Smooth muscle cell (in vitro differentiated cells): ENCODE results near the gene ZACN. TPM values are rescaled to one million over a fixed set of nuclear protein-coding genes. Genes with fewer than 3 reads are reported as not detected.
"Not testable (repeated sequence)": the region's sequence is repeated elsewhere in the genome, so short reads cannot be mapped to it uniquely, and the experiment has no call there.

Source experiments
- DNase-seq: peaks from one replicate; lab custom pipeline; 2025; ENCODE audit not compliant: unreplicated experiment; lab: John Stamatoyannopoulos, UW
- H2AFZ ChIP-seq: fragments of 200-600 bp; sonication (generic); 2 replicates; pipeline ENCODE4 v1.6.0; 2016; ENCODE audit warnings: antibody characterized with exemption, low read depth, mild to moderate bottlenecking
- H3F3A ChIP-seq: fragments of 200-600 bp; sonication (generic); 2 replicates; pipeline ENCODE4 v1.6.0; 2017; ENCODE audit warnings: antibody characterized with exemption, low read depth
- H3K27ac ChIP-seq: fragments of 200-600 bp; sonication (generic); 2 replicates; pipeline ENCODE4 v1.5.1; 2016; ENCODE audit warnings: low read depth, mild to moderate bottlenecking
- H3K27me3 ChIP-seq: fragments of 200-600 bp; sonication (generic); 2 replicates; pipeline ENCODE4 v1.6.1; 2016; ENCODE audit warnings: low read depth, mild to moderate bottlenecking
- H3K36me3 ChIP-seq: fragments of 200-600 bp; sonication (generic); 2 replicates; pipeline ENCODE4 v1.5.1; 2016; ENCODE audit warnings: low read depth
- H3K4me1 ChIP-seq: fragments of 200-600 bp; sonication (generic); 2 replicates; pipeline ENCODE4 v1.5.1; 2016; ENCODE audit warnings: low read depth
- H3K4me2 ChIP-seq: fragments of 200-600 bp; sonication (generic); 2 replicates; pipeline ENCODE4 v1.6.0; 2016; ENCODE audit warnings: mild to moderate bottlenecking
- H3K4me3 ChIP-seq: fragments of 200-600 bp; sonication (generic); 2 replicates; pipeline ENCODE4 v1.5.1; 2016; ENCODE audit warnings: mild to moderate bottlenecking
- H3K79me2 ChIP-seq: fragments of 200-600 bp; sonication (generic); 2 replicates; pipeline ENCODE4 v1.6.0; 2016; ENCODE audit warnings: low read depth, mild to moderate bottlenecking
- H3K9ac ChIP-seq: fragments of 200-600 bp; sonication (generic); 2 replicates; pipeline ENCODE4 v1.6.0; 2016; ENCODE audit warnings: low read depth
- H3K9me3 ChIP-seq: fragments of 200-600 bp; sonication (generic); replicated peaks from 2 replicates; pipeline ENCODE4 v1.5.1; 2016; ENCODE audit warnings: low read depth
- H4K20me1 ChIP-seq: fragments of 200-600 bp; sonication (generic); 2 replicates; pipeline ENCODE4 v1.6.0; 2016; ENCODE audit warnings: low read depth
- CTCF ChIP-seq: fragments of 200-600 bp; sonication (generic); IDR thresholded peaks from 2 replicates; pipeline ENCODE4 v1.5.1; 2017; ENCODE audit warnings: borderline replicate concordance, mild to moderate bottlenecking, antibody characterized with exemption; ENCODE audit not compliant: insufficient read depth, poor library complexity, severe bottlenecking
- WGBS: methylation state at CpG from one replicate; pipeline ENCODE4 v1.1.7; 2016; ENCODE audit warnings: low lambda C conversion rate; 5-methylcytosine and 5-hydroxymethylcytosine counted together
- polyA plus RNA-seq: library from polyadenylated mRNA; unstranded; fragments of >200 nt; fragmentation: Nextera tagmentation; extraction: Ambion mirVana; gene quantifications from 2 replicates; pipeline ENCODE4 v1.2.1, GENCODE V29; 2016
- total RNA-seq: library from RNA; depleted of rRNA; stranded (reverse); fragments of >200 nt; gene quantifications from 2 replicates; pipeline ENCODE4 v1.2.3, GENCODE V29; 2014

ZACN gene
- total and polyA plus RNA-seq, 2 experiments from 2014 or later, result 3.4 TPM; not detected in 1

- Histone ChIP-seq H3K27ac (no peak overlapping the region), H3K36me3 (no peaks in the 10 kb centered on the region), H2AFZ (no peak overlapping the region), H3K4me3 (no peak overlapping the region), H3K9ac (no peak overlapping the region), H3F3A (no peaks in the 10 kb centered on the region), H3K27me3 (peaks cover 75% of the 10 kb centered on the region), H3K4me1 (peaks cover 14% of the 10 kb centered on the region), H3K79me2 (peaks cover 11% of the 10 kb centered on the region), H3K4me2 (no peak overlapping the region), H4K20me1 (peaks cover 7% of the 10 kb centered on the region), H3K9me3 (no peaks in the 10 kb centered on the region)
- no peak for DNase-seq
- 13% methylated on average over 38 of the region's 41 CpGs for WGBS
- no peak for TF ChIP-seq CTCF
Observed at GRCh38 chr17:76076146-76076764, 2.7 kb upstream of the ZACN start.

GRCh38 chr17:76076765-76077583 lies 2.0 kb upstream of the ZACN start:
- no peak for DNase-seq
- WGBS, result 11% methylated on average over 82 of the region's 82 CpGs
- TF ChIP-seq CTCF, result no peak
- Histone ChIP-seq H3K79me2 (peaks cover 4% of the 10 kb centered on the region), H4K20me1 (peaks cover 8% of the 10 kb centered on the region), H3K9me3 (no peaks in the 10 kb centered on the region), H3K9ac (no peak overlapping the region), H3K4me2 (no peak overlapping the region), H2AFZ (no peak overlapping the region), H3K4me1 (peaks cover 11% of the 10 kb centered on the region), H3K27ac (no peak overlapping the region), H3K4me3 (no peak overlapping the region), H3F3A (no peaks in the 10 kb centered on the region), H3K36me3 (no peaks in the 10 kb centered on the region), H3K27me3 (peaks cover 75% of the 10 kb centered on the region)

- no peak overlapping the region for H3K9ac ChIP-seq
- H4K20me1 ChIP-seq, result peaks cover 10% of the 10 kb centered on the region
- no peak for TF ChIP-seq CTCF
- peaks cover 11% of the 10 kb centered on the region for H3K4me1 ChIP-seq
- H3F3A ChIP-seq, result no peaks in the 10 kb centered on the region
- no peak overlapping the region for H3K27ac ChIP-seq
- no peak overlapping the region for H3K4me2 ChIP-seq
- no peaks in the 10 kb centered on the region for H3K36me3 ChIP-seq
- H3K27me3 ChIP-seq, result peaks cover 75% of the 10 kb centered on the region
- WGBS, result 62% methylated on average over 12 of the region's 12 CpGs
- H3K79me2 ChIP-seq, result no peaks in the 10 kb centered on the region
- no peak overlapping the region for H3K4me3 ChIP-seq
- DNase-seq, result no peak
- no peak overlapping the region for H2AFZ ChIP-seq
- no peaks in the 10 kb centered on the region for H3K9me3 ChIP-seq
Observed at GRCh38 chr17:76077584-76078110, 1.3 kb upstream of the ZACN start.

GRCh38 chr17:76078370-76078769 lies 612 bp upstream of the ZACN start:
- H3F3A ChIP-seq, H3K36me3 ChIP-seq, H3K4me3 ChIP-seq, DNase-seq, H3K9ac ChIP-seq, H3K27ac ChIP-seq, H3K4me2 ChIP-seq, H2AFZ ChIP-seq, H3K9me3 ChIP-seq, H3K79me2 ChIP-seq: not testable (repeated sequence)
- Histone ChIP-seq H3K4me1 (peaks cover 11% of the 10 kb centered on the region), H3K27me3 (peaks cover 74% of the 10 kb centered on the region), H4K20me1 (peaks cover 12% of the 10 kb centered on the region)
- WGBS, result 79% methylated on average over 5 of the region's 5 CpGs
